K562 (cell line): ENCODE data around the gene ARSK. TPM values are rescaled to one million over a fixed set of nuclear protein-coding genes. Genes with fewer than 3 reads are reported as not detected.

Experiments used
- ATAC-seq: fragments of 200-7000 bp; cut with Tn5 transposase; 3 replicates; pipeline ENCODE4 v1.9.1; 2020; ENCODE audit warnings: moderate library complexity
- BruUV-seq: library from RNA; stranded (reverse); fragments of 400-500 nt; replicated peaks from 2 replicates; lab custom pipeline; 2021; lab: Mats Ljungman, UMichigan
- CTCF ChIA-PET: fragments of 300-600 bp; formaldehyde crosslinking; extraction: SDS; loops from one replicate; lab custom pipeline; 2021; ENCODE audit warnings: low intra/inter-chr PET ratio; lab: Yijun Ruan, JAX
- POLR2A ChIA-PET: fragments of 300-600, 350-650 bp; sonication (Branson Sonifier 250); formaldehyde crosslinking; extraction: SDS; loops from one replicate; lab custom pipeline; 2021; ENCODE audit warnings: antibody characterized with exemption, inconsistent platforms; lab: Yijun Ruan, JAX
- DNase-seq, 4 experiments: peaks; one replicate each; pipeline versions ENCODE4 v3.0.0 to v3.0.0-alpha.2; 2011 to 2018; ENCODE audit warnings: low spot score in 3 of 4, mixed read lengths in 3 of 4; ENCODE audit errors: extremely low read depth in 1 of 4
- FAIRE-seq: peaks from 2 replicates; lab custom pipeline; 2011; peaks lifted over from hg19 to GRCh38; lab: Jason Lieb, UNC
- H2AFZ ChIP-seq: 2 replicates; pipeline ENCODE4 v1.6.0; 2011; ENCODE audit warnings: low read depth, low read length, control low read depth, inconsistent platforms
- H3K27ac ChIP-seq: fragments of 200-600 bp; 3 replicates; pipeline ENCODE4 v1.8.0; 2011; ENCODE audit warnings: low read depth, mild to moderate bottlenecking, control low read depth, inconsistent platforms, low read length, moderate library complexity, mixed read lengths; ENCODE audit errors: extremely low read depth
- H3K27me3 ChIP-seq, 2 experiments: fragments of 300-600 bp in 1 of 2; 2 replicates in 1 of 2; 3 replicates in 1 of 2; pipeline versions ENCODE4 v1.6.0 to v1.8.0; 2011; ENCODE audit warnings: inconsistent platforms in 2 of 2, low read length in 2 of 2, mild to moderate bottlenecking in 1 of 2, mixed read lengths in 1 of 2, moderate library complexity in 1 of 2; ENCODE audit not compliant: control insufficient read depth in 2 of 2, insufficient read depth in 2 of 2
- H3K36me3 ChIP-seq: fragments of 300-600 bp; 3 replicates; pipeline ENCODE4 v1.8.0; 2011; ENCODE audit warnings: mild to moderate bottlenecking, low read length, inconsistent platforms; ENCODE audit not compliant: control insufficient read depth, insufficient read depth
- H3K4me1 ChIP-seq, 2 experiments: fragments of 200-600 bp in 1 of 2; replicated peaks in 1 of 2; 2 replicates in 1 of 2; 3 replicates in 1 of 2; pipeline versions ENCODE4 v1.5.1 to v1.8.0; 2011; ENCODE audit warnings: inconsistent platforms in 2 of 2, low read length in 2 of 2, mild to moderate bottlenecking in 1 of 2, mixed read lengths in 1 of 2, moderate library complexity in 1 of 2; ENCODE audit not compliant: control insufficient read depth in 2 of 2, insufficient read depth in 2 of 2
- H3K4me2 ChIP-seq: 2 replicates; pipeline ENCODE4 v1.6.1; 2011; ENCODE audit warnings: low read length, control low read depth, inconsistent platforms, mixed read lengths; ENCODE audit not compliant: insufficient read depth
- H3K4me3 ChIP-seq: fragments of 200-600 bp; sonication (generic), shearing (Covaris generic); 2 replicates; pipeline ENCODE4 v1.5.1; 2016; ENCODE audit warnings: control low read depth, inconsistent platforms
- H3K79me2 ChIP-seq: fragments of 200-600 bp; 3 replicates; pipeline ENCODE4 v1.8.0; 2011; ENCODE audit warnings: low read length, inconsistent platforms; ENCODE audit not compliant: control insufficient read depth, insufficient read depth
- H3K9ac ChIP-seq, 2 experiments: 2 replicates each; pipeline versions ENCODE4 v1.6.0 to v1.6.1; 2011; ENCODE audit warnings: low read depth in 2 of 2, low read length in 2 of 2, control low read depth in 1 of 2, inconsistent platforms in 1 of 2, mild to moderate bottlenecking in 1 of 2, mixed read lengths in 1 of 2; ENCODE audit not compliant: insufficient read depth in 1 of 2
- H3K9me1 ChIP-seq: one replicate; pipeline ENCODE4 v1.6.0; 2011; ENCODE audit warnings: inconsistent platforms, mild to moderate bottlenecking, low read length, moderate library complexity; ENCODE audit not compliant: control insufficient read depth, insufficient read depth
- H3K9me3 ChIP-seq: replicated peaks from 2 replicates; pipeline ENCODE4 v1.5.1; 2011; ENCODE audit warnings: low read depth, low read length, inconsistent platforms; ENCODE audit not compliant: control insufficient read depth, insufficient read depth
- H4K20me1 ChIP-seq: replicated peaks from 2 replicates; pipeline ENCODE4 v1.6.1; 2011; ENCODE audit warnings: low read length, inconsistent platforms, mixed read lengths; ENCODE audit not compliant: control insufficient read depth, insufficient read depth
- KAT8 ChIP-seq: fragments of 450-650 bp; IDR thresholded peaks from 2 replicates; pipeline ENCODE4 v1.6.1; 2016; ENCODE audit warnings: low read depth, mild to moderate bottlenecking
- MNT ChIP-seq, 2 experiments: fragments of 450-650 bp; conservative IDR thresholded peaks; 2 replicates each; pipeline ENCODE4 v1.6.1; 2017; ENCODE audit warnings: mild to moderate bottlenecking in 2 of 2, moderate library complexity in 2 of 2
- YY1 ChIP-seq, 3 experiments: IDR thresholded peaks; 2 replicates each; pipeline ENCODE4 v1.6.1; 2011; ENCODE audit warnings: low read length in 2 of 3, mild to moderate bottlenecking in 2 of 3, moderate library complexity in 2 of 3, borderline replicate concordance in 1 of 3, control low read depth in 1 of 3, low read depth in 1 of 3; ENCODE audit not compliant: insufficient read depth in 3 of 3, insufficient replicate concordance in 2 of 3, control insufficient read depth in 1 of 3, insufficient read length in 1 of 3; ENCODE audit errors: extremely low read depth in 1 of 3
- WGBS: fragments of 100-300 bp; shearing (Covaris generic); methylation state at CpG from one replicate; pipeline ENCODE4 v1.1.6; 2016; ENCODE audit warnings: low coverage, mixed read lengths; ENCODE audit not compliant: insufficient coverage; ENCODE audit errors: missing lambda C conversion rate; 5-methylcytosine and 5-hydroxymethylcytosine counted together
- in situ Hi-C: fragments of 300-500 bp; cut with MboI; formaldehyde crosslinking; loops from 4 replicates; pipeline ENCODE4 v1.15.0; 2018; ENCODE audit warnings: inconsistent platforms, mixed read lengths
- intact Hi-C: fragments of 100-400 bp; cut with micrococcal nuclease; formaldehyde crosslinking; loops from 2 replicates; pipeline ENCODE4 v1.14.2; 2022
- polyA plus RNA-seq, 8 experiments: library from polyadenylated mRNA; depleted of rRNA in 4 of 8; stranded (reverse) in 5 of 8; unstranded in 3 of 8; fragments of >200 nt; fragmentation: Nextera tagmentation in 2 of 8; fragmentation: Illumina TruSeq in 1 of 8; extraction: Ambion mirVana in 2 of 8; extraction: Trizol in 1 of 8; gene quantifications; 2 replicates each; pipeline versions ENCODE4 v1.2.1 to v1.2.3, GENCODE V29; 2011 to 2014; ENCODE audit warnings: inconsistent platforms in 1 of 8, missing spikeins in 1 of 8
- total RNA-seq, 7 experiments: library from RNA; depleted of rRNA in 6 of 7; stranded (reverse); fragments of >200 nt in 6 of 7; fragmentation: Illumina TruSeq in 2 of 7; extraction: Trizol in 2 of 7; gene quantifications; 2 replicates each; pipeline versions ENCODE4 v1.2.1 to v1.2.3, GENCODE V29; 2011 to 2021; ENCODE audit warnings: low replicate concordance in 1 of 7

The ARSK gene
- total and polyA plus RNA-seq, 9 of the 15 experiments (the other 6 are each of a cell fraction or from before 2014, with no cell fraction given): 2.7 to 9.4 (median 7.1) TPM

- Histone ChIP-seq H2AFZ (peak overlapping the region; percentile 48; the same call in 1 of the 2 replicates), H3K4me1 (no peaks in the 10 kb centered on the region), H3K9me1 (no peaks in the 10 kb centered on the region), H3K36me3 (no peaks in the 10 kb centered on the region), H3K27ac (no peak overlapping the region), H3K79me2 (no peaks in the 10 kb centered on the region)
- POLR2A ChIA-PET: interaction anchor here (0.9 to 2.3 kb wide), 2 partner anchors 7 to 11 kb away, joined by 3 to 12 read pairs; no protein-coding TSS in a partner anchor
- in situ Hi-C loops: no loop called here
- intact Hi-C loops: no loop called here
- no TSS peak for BruUV-seq
- 21% methylated on average over 2 of the region's 2 CpGs for WGBS
- TF ChIP-seq MNT (conservative IDR thresholded peaks at IDR 0.05) (no peak), KAT8 (peak; percentile 55; the same call in 1 of the 2 replicates), YY1 (IDR thresholded peaks at IDR 0.05; ENCODE audit: borderline replicate concordance in 1 of 3, control insufficient read depth in 1 of 3, extremely low read depth in 1 of 3, insufficient read depth in 3 of 3, insufficient read length in 1 of 3, insufficient replicate concordance in 2 of 3, low read depth in 1 of 3, low read length in 2 of 3) (peak in 2 of 3 experiments; percentile 43 to 86)
- TF ChIP-seq, all 486 proteins: peak for 2
- Histone ChIP-seq H3K27me3 (no peaks in the 10 kb centered on the region), H3K4me3 (no peak overlapping the region), H3K9ac (no peak overlapping the region), H4K20me1 (no peaks in the 10 kb centered on the region), H3K9me3 (no peaks in the 10 kb centered on the region), H3K4me2 (no peak overlapping the region)
- no peak for ATAC-seq
- DNase-seq: no peak
- CTCF ChIA-PET: no interaction called here
- FAIRE-seq: no peak
These were observed 69.5 kb downstream of the ARSK start for GRCh38 chr5:95624368-95624767.
